Choroid plexus epithelial cell (primary cell): Measurements from ENCODE around the gene OBSCN.

ENCODE experiments used
- DNase-seq: peaks from one replicate; pipeline ENCODE4 v3.0.0-alpha.2; 2010; ENCODE audit warnings: low read depth
- H3K4me3 ChIP-seq: 2 replicates; pipeline ENCODE4 v1.5.1; 2011; ENCODE audit warnings: low read depth, mild to moderate bottlenecking, control low read depth, low read length, moderate library complexity
- TF ChIP-seq, protein P1 (sequence below): conservative IDR thresholded peaks from 2 replicates; pipeline ENCODE4 v1.5.1; 2011; ENCODE audit warnings: low read depth, mild to moderate bottlenecking, control low read depth, inconsistent platforms, low read length, moderate library complexity

OBSCN gene

DNA sequence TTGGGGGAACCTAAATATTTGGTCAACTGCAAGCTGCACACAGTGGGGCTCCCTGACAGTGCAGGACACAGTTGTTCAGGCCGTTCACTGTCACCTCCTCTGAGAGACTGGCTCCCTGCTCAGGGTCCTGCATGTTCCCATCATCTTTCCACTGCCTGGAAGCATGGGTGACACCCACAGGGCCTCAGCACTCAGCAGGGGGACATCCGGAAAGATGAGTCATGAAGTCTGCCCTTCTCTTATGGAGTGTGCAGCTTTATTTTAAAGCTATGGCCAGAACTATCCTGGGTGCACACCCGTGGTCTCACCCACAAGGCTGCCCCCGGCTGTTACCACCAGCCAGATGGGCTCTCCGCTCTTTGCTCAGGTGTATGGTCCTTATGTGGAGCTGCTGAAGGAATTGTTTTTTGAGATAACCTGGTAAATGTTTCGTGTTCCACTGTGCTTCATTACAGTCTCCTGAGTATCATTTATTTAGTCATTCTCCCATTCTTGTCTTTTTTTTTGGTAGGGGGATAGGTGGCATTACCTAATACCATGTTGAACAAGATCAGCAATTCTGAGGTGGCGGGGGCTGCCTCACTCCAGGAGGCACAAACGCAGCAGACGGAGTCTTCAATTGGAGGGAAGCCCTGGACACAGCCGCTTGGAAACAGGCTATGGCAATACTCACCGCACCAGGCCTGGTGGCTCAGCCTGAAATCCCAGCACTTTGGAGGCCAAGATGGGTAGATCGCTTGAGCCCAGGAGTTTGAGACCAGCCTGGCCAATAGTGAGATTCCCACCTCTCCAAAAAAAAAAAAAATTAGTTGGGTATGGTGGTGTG lies 184.5 kb downstream of the OBSCN start:
- peak; percentile 79 for DNase-seq
- no peak overlapping the region for H3K4me3 ChIP-seq
- TF ChIP-seq, protein P1, sequence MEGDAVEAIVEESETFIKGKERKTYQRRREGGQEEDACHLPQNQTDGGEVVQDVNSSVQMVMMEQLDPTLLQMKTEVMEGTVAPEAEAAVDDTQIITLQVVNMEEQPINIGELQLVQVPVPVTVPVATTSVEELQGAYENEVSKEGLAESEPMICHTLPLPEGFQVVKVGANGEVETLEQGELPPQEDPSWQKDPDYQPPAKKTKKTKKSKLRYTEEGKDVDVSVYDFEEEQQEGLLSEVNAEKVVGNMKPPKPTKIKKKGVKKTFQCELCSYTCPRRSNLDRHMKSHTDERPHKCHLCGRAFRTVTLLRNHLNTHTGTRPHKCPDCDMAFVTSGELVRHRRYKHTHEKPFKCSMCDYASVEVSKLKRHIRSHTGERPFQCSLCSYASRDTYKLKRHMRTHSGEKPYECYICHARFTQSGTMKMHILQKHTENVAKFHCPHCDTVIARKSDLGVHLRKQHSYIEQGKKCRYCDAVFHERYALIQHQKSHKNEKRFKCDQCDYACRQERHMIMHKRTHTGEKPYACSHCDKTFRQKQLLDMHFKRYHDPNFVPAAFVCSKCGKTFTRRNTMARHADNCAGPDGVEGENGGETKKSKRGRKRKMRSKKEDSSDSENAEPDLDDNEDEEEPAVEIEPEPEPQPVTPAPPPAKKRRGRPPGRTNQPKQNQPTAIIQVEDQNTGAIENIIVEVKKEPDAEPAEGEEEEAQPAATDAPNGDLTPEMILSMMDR: no peak

DNA sequence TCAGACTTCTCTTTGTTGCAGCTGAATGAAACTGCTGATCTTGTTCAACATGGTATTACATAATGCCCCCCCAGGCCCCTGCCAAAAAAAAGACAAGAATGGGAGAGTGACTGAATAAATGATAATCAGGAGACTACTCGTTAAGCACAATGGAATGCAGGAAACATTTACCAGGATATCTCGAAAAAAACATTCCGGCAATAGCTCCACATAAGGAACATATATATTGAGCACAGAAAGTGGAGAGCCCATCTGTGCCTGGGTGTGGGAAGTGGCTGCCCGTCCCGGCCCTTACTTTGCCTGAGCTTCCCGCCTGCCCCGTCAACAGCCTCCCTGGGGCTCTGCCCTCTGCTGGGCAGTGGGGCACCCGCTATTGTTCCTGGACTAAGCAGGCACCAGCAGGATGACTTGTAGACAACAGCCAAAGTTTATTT lies 185.4 kb downstream of the OBSCN start:
- DNase-seq: peak; percentile 84
- TF ChIP-seq, protein P1: peak; percentile 71
- H3K4me3 ChIP-seq: no peak overlapping the region

DNA sequence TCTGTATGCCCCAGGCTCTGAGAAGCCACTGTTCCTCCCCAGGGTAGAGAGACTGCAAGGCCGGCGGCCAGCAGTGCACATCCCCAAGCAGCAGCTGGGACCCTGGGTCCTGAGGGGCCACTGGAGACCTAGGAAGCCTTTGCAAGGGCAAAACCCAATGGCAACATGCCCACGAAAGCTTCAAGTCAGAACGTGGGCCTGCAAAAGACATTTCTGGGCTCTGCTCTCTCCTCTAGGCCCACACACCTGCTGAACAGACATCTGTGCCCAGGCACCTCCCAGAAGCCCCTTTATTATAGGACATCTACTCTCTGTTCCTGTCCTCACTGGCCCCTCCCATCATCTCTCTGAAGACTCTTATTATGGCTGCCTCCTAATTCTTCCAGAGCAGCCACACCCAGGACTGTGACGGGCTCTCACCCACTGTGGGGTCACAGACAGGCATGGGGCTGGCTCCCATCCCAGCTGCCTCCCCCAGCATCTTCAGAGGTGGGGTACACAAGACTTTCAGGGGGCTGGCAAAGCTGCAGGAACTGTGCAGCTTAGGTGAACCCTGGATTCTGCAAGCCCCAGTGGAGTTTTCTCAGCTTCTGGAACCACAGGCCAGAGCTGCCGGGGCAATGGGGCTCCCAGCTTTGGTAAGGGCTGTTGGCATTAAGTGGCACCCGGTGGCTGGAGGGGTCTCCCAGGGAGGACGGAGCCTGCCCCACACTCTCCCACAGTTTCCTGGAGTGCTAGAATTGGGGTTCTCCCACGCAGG lies 186.1 kb downstream of the OBSCN start:
- no peak overlapping the region for H3K4me3 ChIP-seq
- no peak for DNase-seq
- TF ChIP-seq, protein P1: no peak

DNA sequence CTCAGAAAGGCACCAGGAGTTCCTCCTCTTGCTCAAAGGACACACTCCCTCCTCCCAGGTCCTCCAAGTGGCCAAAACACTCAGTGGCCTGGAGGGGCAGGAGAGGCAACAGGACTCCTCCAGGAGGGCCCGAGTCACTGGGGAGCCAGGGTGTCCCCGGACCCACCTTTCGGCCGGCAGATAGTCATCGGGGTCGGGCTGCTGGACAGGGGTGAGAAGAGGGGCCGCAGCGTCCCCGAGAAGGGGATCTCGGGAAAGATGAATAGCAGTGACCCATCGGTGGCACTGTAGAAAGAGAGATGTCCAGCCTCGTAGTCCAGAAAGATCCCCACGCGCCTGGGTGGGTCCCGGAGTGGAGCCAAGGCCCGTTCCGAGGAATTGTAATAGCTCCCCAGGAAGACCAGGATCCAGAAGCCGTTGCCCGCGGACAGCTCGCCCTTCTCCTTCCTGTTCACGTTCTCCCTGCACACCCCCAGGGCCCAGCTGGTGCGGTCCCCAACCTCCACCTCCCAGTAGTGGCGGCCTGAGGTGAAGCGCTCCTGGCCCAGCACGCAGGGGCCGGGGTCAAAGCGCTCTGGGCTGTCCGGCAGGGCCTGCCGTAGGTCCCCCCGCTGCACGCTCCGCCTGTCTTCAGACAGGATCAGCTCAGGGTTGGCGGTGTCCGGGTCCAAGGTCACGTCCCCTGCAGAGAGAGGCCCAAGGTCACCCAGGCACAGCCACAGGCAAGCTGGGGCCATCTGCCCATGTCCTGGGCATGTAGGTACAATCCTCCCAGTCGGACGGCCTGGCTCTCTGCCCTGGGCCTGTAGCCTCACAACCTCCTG lies 186.9 kb downstream of the OBSCN start:
- no peak for DNase-seq
- no peak overlapping the region for H3K4me3 ChIP-seq
- TF ChIP-seq, protein P1: no peak

DNA sequence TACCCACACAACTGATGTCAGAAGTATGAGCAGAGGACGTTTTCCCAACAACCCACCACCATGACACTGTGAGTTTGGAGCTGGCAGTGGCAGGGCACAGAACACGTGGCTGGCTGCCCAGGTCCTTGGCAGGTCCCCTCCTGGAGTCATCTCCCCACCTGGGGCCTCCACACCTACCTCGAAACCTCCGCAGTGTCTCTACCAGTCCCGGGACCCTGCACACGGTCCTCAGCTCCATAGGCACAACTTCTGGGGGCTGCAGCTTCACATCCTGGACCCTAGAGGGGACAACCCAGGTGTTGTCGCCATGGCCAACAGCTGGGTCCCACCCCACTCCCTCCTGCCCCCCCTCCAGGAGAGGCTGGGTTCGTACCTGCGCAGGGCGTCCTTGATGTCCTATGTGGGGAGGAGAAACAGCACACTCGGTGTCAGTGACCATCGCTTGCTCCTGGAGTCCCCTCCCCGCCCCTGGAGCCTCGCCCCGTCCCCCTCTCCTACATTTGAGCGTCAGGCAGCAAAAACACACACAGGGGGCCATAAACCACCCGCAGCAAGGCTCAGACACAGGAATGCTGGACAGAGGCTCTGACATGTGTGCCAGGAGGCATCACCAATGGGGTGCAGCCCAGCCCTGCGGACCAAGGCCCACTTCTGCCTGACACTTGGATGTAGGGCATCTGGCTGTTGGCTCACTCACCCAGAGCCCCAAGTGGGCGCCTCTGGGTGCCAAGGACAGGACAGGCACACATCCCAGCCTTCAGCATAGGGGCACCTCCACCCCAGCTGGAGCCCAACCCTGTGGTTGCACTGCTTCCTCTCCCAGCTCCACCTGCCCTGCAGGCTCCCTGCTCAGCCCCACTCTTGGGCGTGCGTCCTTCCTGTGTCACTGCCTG lies 189.2 kb downstream of the OBSCN start:
- no peak for DNase-seq
- no peak overlapping the region for H3K4me3 ChIP-seq
- TF ChIP-seq, protein P1: no peak

- DNase-seq: no peak
- TF ChIP-seq, protein P1: no peak
- H3K4me3 ChIP-seq: no peak overlapping the region
These were observed 190.1 kb downstream of the OBSCN start for GRCh38 chr1:228397966-228398365.
